Adrenal gland (tissue), 19 donors: ENCODE data around the gene TAAR9. TPM values are rescaled to one million over a fixed set of nuclear protein-coding genes. Genes with fewer than 3 reads are reported as not detected.

ENCODE experiments used
- DNase-seq, 7 donors: peaks; one replicate each; pipeline ENCODE4 v3.0.0-alpha.2; 2019 to 2020
- H3K27ac ChIP-seq, 5 donors: fragments of 200-600 bp; sonication (generic) in 4 of 5; 1 replicate in 3 of 5; 2 replicates in 2 of 5; pipeline versions ENCODE4 v1.5.1 to v1.8.0; 2016 to 2020; ENCODE audit warnings: mild to moderate bottlenecking in 1 of 5
- H3K27me3 ChIP-seq: fragments of 200-600 bp; 2 replicates; pipeline ENCODE4 v1.8.0; 2021
- H3K36me3 ChIP-seq, 2 donors: fragments of 200-600 bp; replicated peaks in 1 of 2; 1 replicate in 1 of 2; 2 replicates in 1 of 2; pipeline versions ENCODE4 v1.5.1 to v1.8.0; 2018 to 2022
- H3K4me1 ChIP-seq, 2 donors: fragments of 200-600 bp; replicated peaks in 1 of 2; 1 replicate in 1 of 2; 2 replicates in 1 of 2; pipeline versions ENCODE4 v1.5.1 to v1.8.0; 2018 to 2021
- H3K4me3 ChIP-seq, 4 donors: fragments of 200-600 bp; sonication (generic) in 3 of 4; one replicate each; pipeline ENCODE4 v1.5.1; 2016 to 2018
- H3K9me3 ChIP-seq, 3 donors: fragments of 200-600 bp; sonication (generic) in 1 of 3; replicated peaks in 1 of 3; 1 replicate in 2 of 3; 2 replicates in 1 of 3; pipeline versions ENCODE4 v1.5.1 to v1.8.0; 2016 to 2021
- POLR2A ChIP-seq, 2 donors: fragments of 450-650 bp; IDR thresholded peaks; one replicate each; pipeline ENCODE4 v1.6.1; 2017; ENCODE audit warnings: antibody characterized with exemption in 2 of 2, mild to moderate bottlenecking in 2 of 2, moderate library complexity in 1 of 2
- WGBS, 4 donors: extraction: QIAGEN DNeasy Blood & Tissue Kit in 2 of 4; methylation state at CpG; one replicate each; pipeline versions ENCODE4 v1.1.5 to v1.1.7; 2013 to 2017; 5-methylcytosine and 5-hydroxymethylcytosine counted together
- intact Hi-C, 2 donors: fragments of 100-400 bp; cut with DNase I; formaldehyde crosslinking; loops; one replicate each; pipeline versions ENCODE4 v1.14.1 to v1.15.0; 2022 to 2023
- long read RNA-seq, 10 donors: library from polyadenylated mRNA in 3 of 10; unstranded in 2 of 10; stranded (forward) in 1 of 10; transcript quantifications; one replicate each; pipeline ENCODE4 v2.0.0 and lab custom pipeline, GENCODE V29; 2021 to 2026
- polyA plus RNA-seq, 3 donors: library from polyadenylated mRNA; stranded (reverse); fragments of 200-250 nt in 2 of 3; fragments of 350-450 nt in 1 of 3; fragmentation: Illumina TruSeq in 1 of 3; extraction: RNeasy Lipid Tissue Mini Kit (QIAGEN cat#74804) in 1 of 3; gene quantifications; one replicate each; pipeline ENCODE4 v1.2.3, GENCODE V29; 2013 to 2014
- total RNA-seq, 9 donors: library from RNA; depleted of rRNA in 4 of 9; stranded (reverse); fragments of >200 nt in 4 of 9; fragments of 120-200 nt in 1 of 9; fragmentation: NEBNext Ultra II Directional in 1 of 9; extraction: Animal tissue kit (Norgen Biotek cat#: 25700) in 1 of 9; gene quantifications; one replicate each; pipeline versions ENCODE4 v1.1.0 to v1.2.4, GENCODE V29; 2013 to 2023
- TF ChIP-seq, protein P1 (sequence below), 6 experiments: fragments of 450-650 bp in 4 of 6; fragments of 200-600 bp in 2 of 6; sonication (generic) in 1 of 6; IDR thresholded peaks; 1 replicate in 5 of 6; 2 replicates in 1 of 6; pipeline versions ENCODE4 v1.5.1 to v1.8.0; 2016 to 2021; ENCODE audit warnings: antibody characterized with exemption in 6 of 6, mild to moderate bottlenecking in 2 of 6, moderate library complexity in 1 of 6
- donor health status: healthy with polysubstance abuse.
- donor health status: Bipolar disorder and iron deficiency.
- donor health status: DM: yes; HTN: yes; CAD: no.
- donor health status: DM: no; HTN: no; CAD: no.
- donor health status: DM: no; HTN: no; CAD: no.
- donor health status: DM: yes; HTN: yes; CAD: no.

The TAAR9 gene
- total RNA-seq, result not detected
- polyA plus RNA-seq, result not detected
- long read RNA-seq, donor 1, result 0 reads
- long read RNA-seq, donor 2, result 0 reads
- long read RNA-seq, donor 3, result 0 reads
- long read RNA-seq, donor 4, result 0 reads
- long read RNA-seq, donor 5, result 0 reads
- long read RNA-seq, donor 6, result 0 reads
- long read RNA-seq, donor 7, result 0 reads
- long read RNA-seq, donor 8, result 0 reads
- long read RNA-seq, donor 9, result 0 reads
- long read RNA-seq, donor 10, result 0 reads

- Histone ChIP-seq H3K27me3 (peaks cover 13% of the 10 kb centered on the region), H3K4me3 (no peak within 1 kb of the TSS), H3K36me3 (no peaks in the 10 kb centered on the region), H3K9me3 (no peaks in the 10 kb centered on the region), H3K27ac (no peak within 1 kb of the TSS), H3K4me1 (no peaks in the 10 kb centered on the region)
- DNase-seq, result no peak
- WGBS, 4 donors, result 64 to 76% (median 72%) methylated on average over 4 of the region's 4 CpGs
- intact Hi-C loops, result no loop called here
- no peak for TF ChIP-seq POLR2A (IDR thresholded peaks at IDR 0.05)
- TF ChIP-seq, protein P1, sequence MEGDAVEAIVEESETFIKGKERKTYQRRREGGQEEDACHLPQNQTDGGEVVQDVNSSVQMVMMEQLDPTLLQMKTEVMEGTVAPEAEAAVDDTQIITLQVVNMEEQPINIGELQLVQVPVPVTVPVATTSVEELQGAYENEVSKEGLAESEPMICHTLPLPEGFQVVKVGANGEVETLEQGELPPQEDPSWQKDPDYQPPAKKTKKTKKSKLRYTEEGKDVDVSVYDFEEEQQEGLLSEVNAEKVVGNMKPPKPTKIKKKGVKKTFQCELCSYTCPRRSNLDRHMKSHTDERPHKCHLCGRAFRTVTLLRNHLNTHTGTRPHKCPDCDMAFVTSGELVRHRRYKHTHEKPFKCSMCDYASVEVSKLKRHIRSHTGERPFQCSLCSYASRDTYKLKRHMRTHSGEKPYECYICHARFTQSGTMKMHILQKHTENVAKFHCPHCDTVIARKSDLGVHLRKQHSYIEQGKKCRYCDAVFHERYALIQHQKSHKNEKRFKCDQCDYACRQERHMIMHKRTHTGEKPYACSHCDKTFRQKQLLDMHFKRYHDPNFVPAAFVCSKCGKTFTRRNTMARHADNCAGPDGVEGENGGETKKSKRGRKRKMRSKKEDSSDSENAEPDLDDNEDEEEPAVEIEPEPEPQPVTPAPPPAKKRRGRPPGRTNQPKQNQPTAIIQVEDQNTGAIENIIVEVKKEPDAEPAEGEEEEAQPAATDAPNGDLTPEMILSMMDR (IDR thresholded peaks at IDR 0.05), result no peak
Observed at GRCh38 chr6:132537977-132538376, at the start of gene TAAR9. Gene TAAR9 (plus strand): TSS chr6:132538277. CDS start chr6:132538290, 13 bp downstream.

DNA sequence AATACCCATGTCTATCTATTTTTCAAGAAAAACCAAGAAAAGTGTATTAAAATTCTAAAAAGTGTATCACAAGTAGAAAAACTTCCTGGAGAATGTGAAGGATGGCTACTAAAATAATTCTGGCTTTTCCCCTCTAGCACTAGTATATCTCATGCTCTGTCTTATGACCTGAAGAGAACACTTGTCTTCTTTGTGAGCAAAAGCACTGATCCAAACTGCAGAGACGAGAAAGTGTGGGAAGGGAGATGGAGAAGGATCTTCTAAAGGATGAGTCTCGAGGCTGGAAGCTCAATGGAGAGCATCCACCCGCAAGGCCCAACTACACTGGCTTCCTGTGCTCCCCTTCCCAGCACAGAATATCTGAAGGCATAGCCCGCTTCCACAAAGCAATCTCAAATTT is 48.7 kb upstream of the TAAR9 start:
- Histone ChIP-seq H3K27me3 (no peaks in the 10 kb centered on the region), H3K4me1 (peaks cover 5 to 23% of the 10 kb centered on the region in 2 donors), H3K27ac (peak overlapping the region in 2 of 5 donors; percentile 69), H3K9me3 (no peaks in the 10 kb centered on the region), H3K36me3 (no peaks in the 10 kb centered on the region), H3K4me3 (no peak overlapping the region)
- 85 to 97% (median 94%) methylated on average over 4 of the region's 4 CpGs for WGBS, 4 donors
- intact Hi-C loops, result no loop called here
- TF ChIP-seq, protein P1 (IDR thresholded peaks at IDR 0.05), result no peak
- TF ChIP-seq POLR2A (IDR thresholded peaks at IDR 0.05), result no peak
- DNase-seq, result no peak

- peak overlapping the region in 2 of 5 donors; percentile 69 for H3K27ac ChIP-seq
- peak; percentile 22 to 66 (median 41) for DNase-seq
- 60 to 65% (median 63%) methylated on average over 6 of the region's 6 CpGs for WGBS, 4 donors
- intact Hi-C loops, result no loop called here
- no peaks in the 10 kb centered on the region for H3K36me3 ChIP-seq
- TF ChIP-seq, protein P1 (IDR thresholded peaks at IDR 0.05), result no peak
- TF ChIP-seq POLR2A (IDR thresholded peaks at IDR 0.05), result no peak
- H3K27me3 ChIP-seq, result no peaks in the 10 kb centered on the region
- H3K4me3 ChIP-seq, result no peak overlapping the region
- peaks cover 5 to 23% of the 10 kb centered on the region in 2 donors for H3K4me1 ChIP-seq
- H3K9me3 ChIP-seq, result no peaks in the 10 kb centered on the region
Observed at GRCh38 chr6:132490024-132490423, 48.1 kb upstream of the TAAR9 start.

GRCh38 chr6:132490478-132491204 is 47.4 kb upstream of the TAAR9 start:
- Histone ChIP-seq H3K27me3 (no peaks in the 10 kb centered on the region), H3K4me1 (peaks cover 5 to 26% of the 10 kb centered on the region in 2 donors), H3K36me3 (no peaks in the 10 kb centered on the region), H3K4me3 (no peak overlapping the region), H3K27ac (peak overlapping the region in 2 of 5 donors; percentile 69), H3K9me3 (no peaks in the 10 kb centered on the region)
- peak in 1 of 7 donors; percentile 24 for DNase-seq
- intact Hi-C loops, result no loop called here
- WGBS, 4 donors, result 70 to 76% (median 73%) methylated on average over 10 of the region's 10 CpGs
- TF ChIP-seq POLR2A (IDR thresholded peaks at IDR 0.05), result no peak
- TF ChIP-seq, protein P1 (IDR thresholded peaks at IDR 0.05), result no peak
